ENCODE measurements around the gene GUCY2D.
A peak's percentile ranks its signal among the peaks of the same experiment; 100 is the strongest.

GUCY2D gene

GRCh38 chr17:7993972-7994589, 8.3 kb upstream of the GUCY2D start:
- TF ChIP-seq ZFX (IDR thresholded peaks at IDR 0.05): no peak
- TF ChIP-seq CTCF (conservative IDR thresholded peaks at IDR 0.05): no peak
- no peak overlapping the region for H3K27ac ChIP-seq

GRCh38 chr17:7995724-7996123, 6.7 kb upstream of the GUCY2D start:
- no peak for TF ChIP-seq ZFX (IDR thresholded peaks at IDR 0.05)
- TF ChIP-seq CTCF (conservative IDR thresholded peaks at IDR 0.05): no peak
- H3K27ac ChIP-seq: no peak overlapping the region

GRCh38 chr17:7997186-7997585, 5.2 kb upstream of the GUCY2D start:
- TF ChIP-seq ZFX (IDR thresholded peaks at IDR 0.05) (no peak), CTCF (conservative IDR thresholded peaks at IDR 0.05) (peak; percentile 76)
- no peak overlapping the region for H3K27ac ChIP-seq

- TF ChIP-seq CTCF (conservative IDR thresholded peaks at IDR 0.05) (no peak), ZFX (IDR thresholded peaks at IDR 0.05) (no peak)
- no peak overlapping the region for H3K27ac ChIP-seq
Observed at GRCh38 chr17:8002721-8003593, 542 bp downstream of the GUCY2D start.

GRCh38 chr17:8003594-8004181, 1.3 kb downstream of the GUCY2D start:
- no peak overlapping the region for H3K27ac ChIP-seq
- TF ChIP-seq ZFX (IDR thresholded peaks at IDR 0.05) (no peak), CTCF (conservative IDR thresholded peaks at IDR 0.05) (no peak)

- TF ChIP-seq ZFX (IDR thresholded peaks at IDR 0.05) (no peak), CTCF (conservative IDR thresholded peaks at IDR 0.05) (no peak)
- H3K27ac ChIP-seq: no peak overlapping the region
Observed at GRCh38 chr17:8004899-8005298, 2.5 kb downstream of the GUCY2D start.

GRCh38 chr17:8005357-8005756, 2.9 kb downstream of the GUCY2D start:
- H3K27ac ChIP-seq: no peak overlapping the region
- TF ChIP-seq CTCF (conservative IDR thresholded peaks at IDR 0.05): no peak
